Left ventricle myocardium inferior (tissue), 1 donor: ENCODE results near the gene VPS35. TPM values are rescaled to one million over a fixed set of nuclear protein-coding genes. Genes with fewer than 3 reads are reported as not detected.
A peak's percentile ranks its signal among the peaks of the same experiment; 100 is the strongest.
"Not testable (repeated sequence)": the region's sequence is repeated elsewhere in the genome, so short reads cannot be mapped to it uniquely, and the experiment has no call there.

ENCODE experiments used
- DNase-seq: peaks from one replicate; pipeline ENCODE4 v3.0.0-alpha.2; 2020
- H3K27ac ChIP-seq: fragments of 200-600 bp; replicated peaks from 2 replicates; pipeline ENCODE4 v1.8.0; 2021
- H3K27me3 ChIP-seq: fragments of 200-600 bp; 2 replicates; pipeline ENCODE4 v1.8.0; 2021; ENCODE audit warnings: low read depth
- H3K36me3 ChIP-seq: fragments of 200-600 bp; 2 replicates; pipeline ENCODE4 v1.8.0; 2021
- H3K4me1 ChIP-seq: fragments of 200-600 bp; 2 replicates; pipeline ENCODE4 v1.8.0; 2021
- H3K4me3 ChIP-seq: fragments of 200-600 bp; 2 replicates; pipeline ENCODE4 v1.8.0; 2021; ENCODE audit warnings: mild to moderate bottlenecking, moderate library complexity
- H3K9me3 ChIP-seq: fragments of 200-600 bp; replicated peaks from 2 replicates; pipeline ENCODE4 v1.8.0; 2021
- intact Hi-C: fragments of 100-400 bp; cut with micrococcal nuclease; formaldehyde crosslinking; loops from one replicate; pipeline ENCODE4 v1.11.0; 2022
- total RNA-seq: library from RNA; stranded (reverse); fragmentation: NEBNext Ultra II Directional; extraction: Animal tissue kit (Norgen Biotek cat#: 25700); gene quantifications from one replicate; pipeline ENCODE4 v1.2.1, GENCODE V29; 2021
- TF ChIP-seq, protein P1 (sequence below): fragments of 200-600 bp; IDR thresholded peaks from 2 replicates; pipeline ENCODE4 v1.8.0; 2021; ENCODE audit warnings: antibody characterized with exemption, mild to moderate bottlenecking, borderline replicate concordance
- donor health status: DM: no; HTN: yes; CAD: no; lungs with severe emphysema.

The VPS35 gene
- total RNA-seq, 1 donor from 2014 or later = 74.6 TPM

DNA sequence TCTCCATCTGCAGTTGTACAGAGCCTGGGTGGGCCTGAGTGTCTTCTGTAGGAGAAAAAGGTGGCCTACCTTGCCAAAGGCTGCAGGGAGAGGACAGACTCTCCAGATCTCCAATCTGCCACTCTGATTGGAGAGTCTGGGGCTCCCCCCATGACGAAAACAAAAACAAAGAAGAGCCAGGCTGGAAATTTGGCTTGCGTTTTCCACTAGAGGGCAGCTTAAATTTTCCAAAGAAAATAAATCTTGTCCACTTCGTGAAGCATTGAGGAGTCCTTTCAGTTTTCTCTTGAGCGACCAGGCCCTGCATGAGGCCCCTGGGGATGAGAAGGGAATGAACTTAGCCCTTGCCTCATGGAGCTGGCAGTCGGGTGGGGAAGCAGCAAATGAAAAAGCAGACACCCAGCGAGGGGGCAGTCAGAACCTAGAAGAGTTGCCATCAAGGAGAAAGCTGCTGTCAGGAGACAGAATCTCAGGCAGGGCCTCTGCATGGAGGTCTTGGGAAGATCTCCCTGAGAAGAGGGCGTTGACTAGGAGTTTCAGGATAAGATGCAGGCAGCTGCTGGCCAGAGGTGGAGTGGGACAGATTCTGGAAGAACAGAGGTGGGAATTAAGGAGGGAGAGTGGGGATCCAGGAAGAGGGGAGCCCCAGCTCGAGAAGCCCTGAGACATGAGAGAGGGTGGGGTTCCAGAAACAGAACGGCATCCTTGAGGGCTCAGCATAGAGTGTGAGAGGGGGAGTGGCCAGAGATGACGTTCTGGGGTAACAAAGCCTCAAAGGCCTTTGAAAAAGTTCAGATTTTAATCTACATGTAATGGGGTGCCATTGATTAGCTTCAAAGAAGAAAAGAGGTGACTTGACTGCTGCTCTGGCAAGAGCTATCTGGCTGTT, 59.4 kb downstream of the VPS35 start:
- intact Hi-C loops = no loop called here
- Histone ChIP-seq H3K9me3 (no peaks in the 10 kb centered on the region), H3K27me3 (no peaks in the 10 kb centered on the region), H3K27ac (no peak overlapping the region), H3K4me3 (no peak overlapping the region), H3K36me3 (no peaks in the 10 kb centered on the region), H3K4me1 (no peaks in the 10 kb centered on the region)
- DNase-seq = no peak
- TF ChIP-seq, protein P1, sequence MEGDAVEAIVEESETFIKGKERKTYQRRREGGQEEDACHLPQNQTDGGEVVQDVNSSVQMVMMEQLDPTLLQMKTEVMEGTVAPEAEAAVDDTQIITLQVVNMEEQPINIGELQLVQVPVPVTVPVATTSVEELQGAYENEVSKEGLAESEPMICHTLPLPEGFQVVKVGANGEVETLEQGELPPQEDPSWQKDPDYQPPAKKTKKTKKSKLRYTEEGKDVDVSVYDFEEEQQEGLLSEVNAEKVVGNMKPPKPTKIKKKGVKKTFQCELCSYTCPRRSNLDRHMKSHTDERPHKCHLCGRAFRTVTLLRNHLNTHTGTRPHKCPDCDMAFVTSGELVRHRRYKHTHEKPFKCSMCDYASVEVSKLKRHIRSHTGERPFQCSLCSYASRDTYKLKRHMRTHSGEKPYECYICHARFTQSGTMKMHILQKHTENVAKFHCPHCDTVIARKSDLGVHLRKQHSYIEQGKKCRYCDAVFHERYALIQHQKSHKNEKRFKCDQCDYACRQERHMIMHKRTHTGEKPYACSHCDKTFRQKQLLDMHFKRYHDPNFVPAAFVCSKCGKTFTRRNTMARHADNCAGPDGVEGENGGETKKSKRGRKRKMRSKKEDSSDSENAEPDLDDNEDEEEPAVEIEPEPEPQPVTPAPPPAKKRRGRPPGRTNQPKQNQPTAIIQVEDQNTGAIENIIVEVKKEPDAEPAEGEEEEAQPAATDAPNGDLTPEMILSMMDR = peak; percentile 40

DNA sequence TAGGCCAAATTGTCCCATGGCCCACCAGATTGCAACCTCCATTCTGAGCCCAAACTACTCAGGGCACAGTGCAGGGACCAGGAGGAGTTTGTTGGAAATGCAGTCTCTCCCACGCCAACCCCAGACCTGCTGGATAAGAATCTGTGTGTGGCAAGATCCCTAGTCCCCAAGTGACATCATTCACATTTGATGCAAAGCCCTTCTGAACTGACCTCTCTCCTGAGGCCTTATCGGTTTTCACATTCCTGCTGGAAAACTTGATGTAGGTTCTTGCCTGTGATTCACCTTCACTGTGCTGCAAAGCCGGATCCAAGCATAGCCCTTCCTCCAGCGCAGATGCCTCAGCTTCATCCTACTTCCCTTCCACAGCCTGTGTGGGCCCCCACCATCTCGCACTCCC, 61.2 kb downstream of the VPS35 start:
- Histone ChIP-seq H3K36me3 (no peaks in the 10 kb centered on the region), H3K4me1 (no peaks in the 10 kb centered on the region), H3K9me3 (no peaks in the 10 kb centered on the region), H3K4me3 (no peak overlapping the region), H3K27me3 (no peaks in the 10 kb centered on the region), H3K27ac (no peak overlapping the region)
- intact Hi-C loops = no loop called here
- no peak for DNase-seq
- TF ChIP-seq, protein P1 = no peak

DNA sequence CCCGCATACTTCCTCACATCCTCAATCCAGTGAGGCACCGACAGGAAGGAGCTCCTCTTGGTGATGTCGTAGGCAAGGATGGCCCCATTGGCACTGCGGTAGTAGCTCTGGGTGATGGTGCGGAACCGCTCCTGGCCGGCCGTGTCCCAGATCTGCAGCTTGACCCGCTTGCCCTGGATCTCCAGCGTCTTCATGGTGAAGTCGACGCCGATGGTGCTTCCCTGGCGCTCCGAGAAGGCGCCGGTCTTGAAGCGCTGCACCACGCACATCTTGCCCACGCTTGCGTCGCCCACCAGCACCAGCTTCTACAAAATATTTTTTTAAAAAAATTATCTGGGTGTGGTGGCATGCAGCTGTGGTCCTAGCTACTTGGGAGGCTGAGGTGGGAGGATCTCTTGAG, 62.3 kb downstream of the VPS35 start:
- H3K4me1 ChIP-seq, H3K36me3 ChIP-seq, H3K27me3 ChIP-seq, DNase-seq, H3K4me3 ChIP-seq, H3K9me3 ChIP-seq, H3K27ac ChIP-seq, intact Hi-C loops: not testable (repeated sequence)

DNA sequence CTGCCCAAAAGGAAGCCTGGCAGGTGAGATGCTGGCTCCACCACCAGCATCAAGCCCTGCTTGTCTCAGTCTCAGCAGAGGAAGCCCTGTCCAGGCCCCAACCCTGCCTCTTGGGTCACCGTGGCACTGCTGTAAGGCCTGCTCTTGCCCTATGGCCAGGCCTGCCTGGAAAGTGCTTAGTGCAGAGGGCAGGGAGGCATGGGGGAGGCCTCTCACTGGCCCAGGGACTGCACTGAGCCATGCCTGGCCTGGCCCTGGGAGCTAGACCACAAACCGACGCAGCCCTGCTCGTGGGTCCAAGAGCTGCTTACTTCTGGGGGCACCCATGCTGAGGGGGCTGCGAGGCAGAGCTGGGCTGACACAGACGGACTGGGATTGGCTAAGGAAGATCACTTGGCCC, 64.1 kb downstream of the VPS35 start:
- H3K9me3 ChIP-seq, H3K36me3 ChIP-seq, H3K27me3 ChIP-seq, H3K27ac ChIP-seq, intact Hi-C loops, H3K4me3 ChIP-seq, DNase-seq: not testable (repeated sequence)
- H3K4me1 ChIP-seq = peaks cover 13% of the 10 kb centered on the region

DNA sequence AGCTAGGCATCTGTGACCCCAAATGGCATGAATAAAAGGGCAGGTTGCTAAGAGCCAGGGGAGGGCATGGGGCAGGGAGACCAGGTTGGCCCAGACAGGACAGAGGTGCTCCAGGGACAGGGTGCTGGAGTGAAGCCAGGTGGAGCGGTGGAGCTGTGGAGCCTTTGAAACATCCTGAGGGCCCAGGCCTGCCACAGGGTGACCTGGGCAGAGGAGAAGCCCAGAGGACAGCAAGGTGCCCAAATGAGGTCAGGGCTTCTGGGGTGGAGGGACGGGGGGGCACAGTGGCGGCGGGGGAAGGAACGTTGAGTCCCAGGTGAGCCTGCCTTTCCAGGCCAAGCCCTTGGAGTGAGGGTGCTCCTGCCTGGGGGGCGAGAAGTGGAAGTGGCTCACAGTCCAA, 65.3 kb downstream of the VPS35 start:
- DNase-seq, H3K27me3 ChIP-seq, H3K27ac ChIP-seq, H3K4me3 ChIP-seq, intact Hi-C loops, H3K9me3 ChIP-seq, H3K36me3 ChIP-seq: not testable (repeated sequence)
- H3K4me1 ChIP-seq = peaks cover 13% of the 10 kb centered on the region

DNA sequence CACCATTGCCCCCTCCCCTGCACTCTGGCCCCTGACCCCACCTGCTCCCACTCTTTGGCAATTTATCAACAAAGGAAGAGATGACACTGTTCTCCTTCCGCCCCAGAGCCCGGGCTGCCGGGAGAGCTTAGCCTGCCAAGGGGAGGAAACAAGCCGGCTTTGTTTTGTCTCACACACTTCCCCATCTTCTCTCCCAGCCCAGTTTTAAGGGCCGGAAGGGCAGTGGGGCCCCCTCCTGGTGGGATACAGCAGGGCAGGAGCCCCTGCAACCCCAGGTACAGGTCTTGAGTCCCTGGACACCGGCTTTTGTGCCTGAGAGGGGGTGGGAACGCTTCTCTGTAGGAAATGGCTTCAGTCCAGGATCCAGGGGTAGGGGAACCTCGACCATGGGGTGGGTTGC, 65.7 kb downstream of the VPS35 start:
- intact Hi-C loops, H3K36me3 ChIP-seq, H3K27me3 ChIP-seq, H3K4me3 ChIP-seq, DNase-seq, H3K9me3 ChIP-seq, H3K27ac ChIP-seq: not testable (repeated sequence)
- peaks cover 13% of the 10 kb centered on the region for H3K4me1 ChIP-seq

DNA sequence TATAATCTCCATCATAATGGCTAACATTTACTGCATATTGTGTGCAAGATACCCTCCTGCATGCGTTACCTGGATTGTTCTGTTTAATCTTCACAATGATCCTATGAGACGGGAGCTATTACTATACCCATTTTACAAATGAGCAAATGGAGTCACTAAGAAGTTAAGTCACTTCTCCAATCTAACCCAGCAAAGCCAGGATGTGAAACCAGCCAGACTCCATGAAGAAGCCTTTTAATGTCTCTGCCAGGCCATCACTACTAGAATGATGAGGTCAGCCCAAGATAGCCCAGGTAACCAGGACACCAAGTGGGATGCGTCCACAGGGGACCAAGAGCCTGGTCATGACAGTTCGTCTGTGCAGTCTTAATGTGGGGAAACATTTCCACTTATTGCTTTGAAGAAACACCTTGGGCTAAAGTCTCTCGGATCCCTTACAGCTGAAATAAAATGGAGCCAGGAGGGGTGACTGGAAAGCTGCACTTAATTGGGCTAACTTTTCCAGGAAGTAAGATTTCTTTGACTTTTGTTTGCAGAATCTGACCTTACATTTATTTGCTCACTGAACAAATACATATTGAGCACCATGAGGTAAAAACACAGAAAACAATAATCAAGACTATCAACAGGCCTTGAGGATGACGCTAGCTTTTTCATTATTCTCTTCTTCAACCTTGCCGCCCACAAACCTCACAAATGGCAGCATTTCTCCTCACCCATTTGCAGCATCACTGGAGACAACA, 66.9 kb downstream of the VPS35 start:
- Histone ChIP-seq H3K27ac (no peak overlapping the region), H3K4me3 (peak overlapping the region; percentile 73), H3K36me3 (no peaks in the 10 kb centered on the region), H3K4me1 (peaks cover 13% of the 10 kb centered on the region), H3K27me3 (no peaks in the 10 kb centered on the region), H3K9me3 (no peaks in the 10 kb centered on the region)
- DNase-seq = no peak
- TF ChIP-seq, protein P1 = no peak
- intact Hi-C loops = no loop called here
